HG02981 (cell line): ENCODE measurements around the gene TSR2.

Experiments used
- ATAC-seq: cut with Tn5 transposase; IDR thresholded peaks from one replicate; pipeline ENCODE4 v1.9.1; 2021; ENCODE audit warnings: mild to moderate bottlenecking, moderate library complexity; ENCODE audit not compliant: unreplicated experiment

TSR2 gene

GRCh38 chrX:54439960-54440871 lies at the start of gene TSR2:
TSS of gene TSR2 (plus strand) at chrX:54440404. CDS start at chrX:54440422, 18 bp downstream.
- ATAC-seq, result peak; percentile 97

DNA sequence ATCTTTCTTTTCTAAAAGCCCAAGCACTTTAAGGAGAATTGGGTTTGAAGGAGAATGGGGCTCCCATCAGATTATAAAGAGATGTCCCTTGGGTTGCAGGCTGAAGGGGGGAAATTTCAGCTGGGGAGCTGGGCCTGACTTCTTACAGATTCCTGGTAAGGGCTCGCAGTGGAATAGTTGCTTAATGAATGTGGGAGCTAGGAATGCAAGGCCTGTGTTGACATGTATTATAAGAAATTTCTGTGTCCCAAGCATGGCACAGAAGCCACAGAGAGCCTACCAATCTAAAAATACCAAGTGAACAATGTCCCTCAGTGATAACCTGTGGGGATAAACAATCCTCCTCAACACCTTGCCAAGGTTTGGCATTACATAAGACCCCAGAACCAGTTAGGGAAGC lies 43.1 kb upstream of the TSR2 start:
- no peak for ATAC-seq

GRCh38 chrX:54407266-54407665 lies 32.9 kb upstream of the TSR2 start:
- ATAC-seq, result no peak

- no peak for ATAC-seq
These were observed 28.5 kb upstream of the TSR2 start for GRCh38 chrX:54411732-54412131.

DNA sequence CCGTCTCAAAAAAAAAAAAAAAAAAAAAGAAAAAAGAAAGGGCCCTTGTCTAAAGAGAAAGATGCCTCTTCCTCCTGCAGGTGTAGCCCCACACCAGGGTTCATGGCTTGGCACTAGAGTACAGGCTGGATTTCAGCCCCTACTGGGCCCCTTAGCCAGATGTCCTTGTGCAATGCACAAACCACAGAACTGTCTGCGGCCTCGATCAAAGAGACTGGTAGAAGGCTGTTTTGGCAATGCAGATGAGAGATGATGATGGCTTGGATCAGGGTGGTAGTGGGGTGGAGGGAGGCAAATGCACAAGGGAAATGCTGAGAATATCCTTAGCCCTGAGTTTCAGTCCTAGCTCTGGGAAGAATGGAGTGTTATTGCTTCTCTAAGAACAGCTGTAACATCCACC lies 26.5 kb upstream of the TSR2 start:
- ATAC-seq, result no peak

- no peak for ATAC-seq
These were observed 24.5 kb upstream of the TSR2 start for GRCh38 chrX:54415534-54416350.

DNA sequence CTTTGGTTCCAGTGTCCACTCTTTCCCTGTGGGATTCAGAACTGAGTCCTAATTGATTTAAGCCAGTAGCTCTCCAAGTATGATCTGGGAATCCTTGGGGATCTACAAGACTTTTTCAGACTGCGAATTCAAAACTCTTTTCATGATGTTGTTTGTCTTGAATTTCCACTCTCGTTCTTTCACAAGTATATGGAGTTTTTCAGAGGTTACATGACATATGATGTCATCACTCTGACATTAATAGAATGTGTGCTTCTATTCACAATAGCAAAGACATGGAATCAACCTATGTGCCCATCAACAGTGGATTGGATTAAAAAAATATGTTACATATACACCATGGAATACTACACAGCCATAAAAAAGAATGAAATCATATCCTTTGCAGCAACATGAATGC lies 23.2 kb upstream of the TSR2 start:
- ATAC-seq, result no peak

DNA sequence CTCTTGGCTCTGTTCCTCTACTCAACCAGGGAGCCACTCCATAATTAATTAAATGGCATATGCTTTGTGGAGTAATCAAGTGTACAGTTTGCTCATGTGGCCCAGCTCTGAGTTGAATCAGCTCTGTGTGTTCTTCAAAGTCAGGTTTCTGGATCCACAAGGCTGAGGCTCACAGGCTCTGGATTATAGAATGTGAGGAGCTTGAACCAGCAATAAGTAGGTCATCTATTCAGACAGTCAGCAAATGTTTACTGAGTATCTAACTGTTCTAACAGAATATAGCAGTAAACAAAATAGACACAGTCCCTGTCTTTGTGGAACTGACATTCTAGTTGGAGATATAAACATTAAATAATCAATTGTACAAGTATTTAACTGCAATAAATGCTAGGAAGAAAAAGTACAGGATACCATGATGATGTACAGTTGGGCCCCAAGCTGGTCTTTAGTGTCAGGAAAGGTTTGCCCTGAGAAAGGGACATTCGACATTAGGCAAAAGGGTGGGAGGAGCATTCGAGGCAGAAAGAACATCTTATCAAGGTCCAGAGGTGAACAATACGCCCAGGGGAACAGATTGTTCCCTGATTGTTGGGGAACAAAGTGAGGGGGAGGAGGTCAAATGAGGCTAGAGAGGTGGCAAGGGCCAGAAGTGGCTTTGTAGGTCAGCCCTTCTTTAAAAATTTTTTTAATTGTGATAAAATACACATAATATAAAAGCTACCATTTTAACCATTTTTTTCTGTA lies 20.5 kb upstream of the TSR2 start:
- ATAC-seq, result no peak

DNA sequence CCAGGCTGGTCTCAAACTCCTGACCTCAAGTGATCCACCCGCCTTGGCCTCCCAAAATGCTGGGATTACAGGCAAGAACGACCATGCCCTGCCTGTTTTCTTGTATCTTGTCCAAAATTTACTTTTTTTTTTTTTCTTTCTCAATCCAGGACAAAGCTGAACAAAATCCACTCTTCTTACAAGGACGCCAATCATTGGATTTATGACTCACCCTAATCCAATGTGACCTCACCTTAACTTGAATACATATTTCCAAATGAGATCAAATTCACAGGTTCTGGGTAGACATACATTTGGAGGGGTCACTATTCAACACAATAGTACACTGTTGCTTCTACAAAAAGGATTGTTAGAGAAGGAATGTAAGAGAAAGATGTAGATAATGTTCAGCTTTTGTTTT lies 18.0 kb upstream of the TSR2 start:
- ATAC-seq, result no peak

GRCh38 chrX:54423161-54423888 lies 16.9 kb upstream of the TSR2 start:
- no peak for ATAC-seq

DNA sequence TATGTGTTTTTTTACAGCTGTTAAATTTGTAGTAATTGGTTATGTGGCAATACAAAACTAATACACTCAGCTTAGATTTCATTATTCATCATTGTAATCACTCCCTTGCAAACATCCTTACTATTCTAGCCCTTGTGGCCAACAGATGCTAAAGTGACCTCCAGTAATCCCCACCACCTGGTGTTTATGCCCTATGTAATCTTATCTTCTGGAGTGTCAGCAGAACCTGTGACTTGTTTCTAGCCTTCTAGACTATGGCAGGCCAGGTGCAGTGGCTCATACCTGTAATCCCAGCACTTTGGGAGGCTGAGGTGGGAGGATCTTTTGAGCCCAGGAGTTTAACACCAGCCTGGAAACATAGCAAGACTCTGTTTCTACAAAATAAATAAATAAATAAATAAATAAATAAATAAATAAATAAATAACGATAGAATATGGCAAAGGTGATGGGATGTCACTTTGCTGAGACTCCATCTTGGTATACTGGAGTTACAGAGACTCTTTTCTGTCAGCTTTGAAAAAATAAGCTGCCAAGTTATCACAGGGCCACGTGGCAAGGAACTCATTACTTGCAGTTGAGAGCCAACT lies 12.3 kb upstream of the TSR2 start:
- ATAC-seq, result no peak

DNA sequence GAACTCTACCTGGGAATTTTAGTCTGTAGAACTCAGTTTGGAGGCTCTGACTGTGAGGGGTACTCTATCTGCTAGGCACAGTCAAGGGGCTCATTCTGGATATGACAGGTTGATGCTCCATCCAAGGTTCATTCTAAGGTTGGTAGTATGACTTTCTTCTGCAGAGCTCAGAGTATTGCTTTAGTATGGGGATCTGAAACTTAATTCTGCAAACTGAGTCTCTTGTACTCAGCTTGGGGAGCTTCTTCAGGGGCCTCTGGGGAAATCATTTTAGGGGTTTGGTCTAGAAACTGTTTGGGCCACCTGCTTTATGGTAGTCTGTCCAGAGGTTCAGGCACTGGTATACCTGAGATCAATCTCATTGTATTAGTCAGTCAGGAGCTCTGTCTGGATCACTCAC lies 9.7 kb upstream of the TSR2 start:
- ATAC-seq, result no peak

GRCh38 chrX:54435121-54435520 lies 5.1 kb upstream of the TSR2 start:
- ATAC-seq, result no peak

DNA sequence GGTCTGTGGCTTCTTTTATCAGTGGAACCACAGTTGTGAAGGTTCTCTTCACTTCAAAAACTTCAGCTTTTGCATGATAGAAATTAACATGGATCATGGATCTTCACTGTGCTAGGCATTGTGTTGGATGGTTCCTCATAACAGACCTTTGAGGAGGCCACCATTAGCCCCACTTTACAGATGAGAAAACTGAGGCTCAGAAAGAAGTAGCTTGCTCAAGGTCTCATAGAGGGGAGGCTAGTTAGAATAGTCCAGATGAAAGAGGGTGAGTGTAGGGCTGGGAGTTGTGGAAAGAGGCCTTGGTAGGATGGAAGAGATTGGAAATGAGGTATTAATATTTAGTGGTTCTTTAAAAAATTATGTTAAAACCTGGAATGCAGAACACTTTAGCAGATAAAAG lies 2.6 kb downstream of the TSR2 start:
- ATAC-seq, result no peak

- ATAC-seq, result no peak
These were observed 4.5 kb downstream of the TSR2 start for GRCh38 chrX:54444752-54445151.

DNA sequence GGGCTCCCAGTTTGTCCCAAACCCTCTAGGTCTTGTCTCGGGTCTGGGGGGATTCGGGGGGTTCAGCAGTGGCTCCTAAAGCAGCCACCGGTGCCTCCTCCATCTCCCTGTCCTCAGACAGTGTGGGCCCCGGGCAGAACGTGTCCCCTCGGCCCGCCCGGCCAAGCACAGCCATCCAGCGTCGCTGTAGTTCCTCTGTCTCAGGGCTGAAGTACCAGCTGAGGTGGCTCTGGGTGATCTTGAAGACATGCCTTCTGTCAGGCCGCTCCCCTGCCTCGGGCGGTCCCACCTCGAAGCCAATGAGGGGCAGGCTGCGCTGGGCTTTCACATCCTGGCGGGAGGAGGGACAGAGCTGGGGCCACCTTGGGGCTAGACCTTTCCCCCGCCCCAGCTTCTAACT lies 5.9 kb downstream of the TSR2 start:
- no peak for ATAC-seq

GRCh38 chrX:54447461-54447860 lies 7.3 kb downstream of the TSR2 start:
- ATAC-seq, result no peak

DNA sequence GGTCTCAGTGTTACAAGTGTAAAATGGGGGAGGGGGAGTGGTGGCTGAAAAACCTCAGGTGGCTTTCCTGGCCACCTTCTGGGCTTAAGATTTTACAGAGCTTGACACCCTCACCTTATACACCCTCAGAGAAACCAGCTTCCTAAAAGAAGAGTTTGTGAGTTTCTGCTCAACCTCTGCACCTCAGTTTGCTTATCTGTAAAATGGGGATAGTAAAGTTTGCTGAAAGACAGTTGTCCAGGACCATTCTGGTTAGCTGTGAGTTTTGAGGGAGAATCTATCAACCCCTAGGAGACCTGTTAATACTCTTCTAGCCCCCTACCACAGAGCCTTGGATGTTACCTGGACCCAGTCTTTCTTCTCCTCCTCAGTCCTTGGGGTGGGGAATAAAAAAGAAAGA lies 9.7 kb downstream of the TSR2 start:
- ATAC-seq, result no peak

DNA sequence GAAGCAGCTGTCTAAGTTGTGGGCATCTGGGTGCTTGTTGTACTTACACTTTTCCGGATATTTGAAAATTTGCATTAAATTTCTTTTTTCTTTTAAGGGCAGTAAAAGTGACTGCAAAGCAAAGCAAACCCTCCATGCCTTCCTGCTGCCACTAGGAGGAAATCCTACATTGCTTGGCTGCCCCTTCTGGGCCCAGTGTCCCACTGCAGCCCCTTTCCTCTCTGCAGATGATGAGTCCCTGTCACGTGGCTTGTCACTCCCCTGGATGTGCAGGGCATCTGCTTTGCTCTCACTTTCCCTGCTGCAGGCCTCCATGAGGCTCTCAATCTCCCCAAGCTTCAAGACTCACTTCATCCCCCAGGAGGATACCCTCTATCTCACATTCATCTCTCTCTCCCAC lies 12.7 kb downstream of the TSR2 start:
- no peak for ATAC-seq

DNA sequence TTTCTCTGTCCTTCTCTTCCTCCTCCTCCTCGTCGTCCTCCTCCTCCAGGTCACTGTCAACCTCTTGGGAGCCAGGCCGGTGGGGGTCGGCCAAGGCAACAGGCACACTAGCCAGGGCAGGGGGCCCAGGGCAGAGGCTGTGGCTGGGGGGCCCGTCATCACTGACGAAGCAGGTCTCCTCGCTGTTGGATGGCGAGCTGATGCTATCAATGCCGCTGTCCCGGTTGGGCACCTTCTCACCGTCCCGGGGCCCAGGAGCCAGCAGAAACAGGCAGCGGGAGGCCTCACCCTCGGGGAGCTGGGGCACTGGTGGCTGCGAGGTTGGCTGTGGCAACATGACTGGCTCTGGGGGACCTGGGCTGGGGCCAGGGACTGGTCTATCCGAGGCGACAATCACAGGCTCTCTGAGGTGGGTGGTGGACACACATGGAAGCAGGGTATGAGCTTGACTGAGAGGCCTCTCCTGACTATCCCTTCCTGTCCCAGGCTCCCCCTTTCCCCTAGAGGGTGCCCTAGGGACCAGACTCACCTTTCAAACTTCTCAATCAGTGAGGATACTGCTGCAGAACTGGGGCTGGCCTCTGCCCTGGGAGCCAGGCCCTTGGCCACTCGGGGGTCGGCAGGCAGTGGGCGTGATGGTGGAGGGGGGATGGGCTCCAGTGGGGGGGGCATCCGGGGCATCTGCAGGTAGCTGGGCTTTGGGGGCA lies 30.0 kb downstream of the TSR2 start:
- ATAC-seq, result no peak
